ENCODE measurements around the gene CCDC13. TPM values are rescaled to one million over a fixed set of nuclear protein-coding genes. Genes with fewer than 3 reads are reported as not detected.
A peak's percentile ranks its signal among the peaks of the same experiment; 100 is the strongest.

Gene CCDC13
- total and polyA plus RNA-seq, 4 donors = 0.42 to 2.3 (median 1.0) TPM

GRCh38 chr3:42804106-42804830 is 31.2 kb upstream of the CCDC13 start, which contains the start of gene HIGD1A:
HIGD1A (minus strand) TSS chr3:42804490; CDS start chr3:42794253, 10,237 bp downstream.
- WGBS = under 1% methylated on average over 63 of the region's 63 CpGs
- peak within 1 kb of the TSS; percentile 93 to 95 for H3K27ac ChIP-seq (ENCODE audit: low read depth in 1 of 2, low read length in 2 of 2)
- TF ChIP-seq REST (IDR thresholded peaks at IDR 0.05) (peak; percentile 92), ZBTB33 (IDR thresholded peaks at IDR 0.05) (no peak), JUND (IDR thresholded peaks at IDR 0.05) (no peak), YY1 (IDR thresholded peaks at IDR 0.05) (peak; percentile 56), RXRA (IDR thresholded peaks at IDR 0.05) (peak in 1 of 2 donors; percentile 23), TAF1 (conservative IDR thresholded peaks at IDR 0.05) (peak; percentile 91), EGR1 (IDR thresholded peaks at IDR 0.05; ENCODE audit: low read depth in 2 of 2) (peak in 1 of 2 donors; percentile 51), RAD21 (IDR thresholded peaks at IDR 0.05) (peak; percentile 17 to 18), HNF4A (conservative IDR thresholded peaks at IDR 0.05) (peak; percentile 2 to 39), FOXA1 (IDR thresholded peaks at IDR 0.05) (peak; percentile 28), HNF4G (IDR thresholded peaks at IDR 0.05) (no peak), GABPA (IDR thresholded peaks at IDR 0.05 in 1 of 2, conservative IDR thresholded peaks at IDR 0.05 in 1 of 2) (peak in 1 of 2 donors; percentile 34), CTCF (IDR thresholded peaks at IDR 0.05; ENCODE audit: low read depth, low read length, missing input control) (no peak), FOXA2 (IDR thresholded peaks at IDR 0.05) (no peak), SP1 (IDR thresholded peaks at IDR 0.05) (peak; percentile 91), ATF3 (IDR thresholded peaks at IDR 0.05) (no peak), MAX (IDR thresholded peaks at IDR 0.05) (peak; percentile 67), NR2F2 (IDR thresholded peaks at IDR 0.05) (no peak)
- no peaks in the 10 kb centered on the region for H3K27me3 ChIP-seq (ENCODE audit: control insufficient read depth in 4 of 4, insufficient read depth in 4 of 4, low read length in 3 of 4)
- H3K9ac ChIP-seq (ENCODE audit: low read depth in 1 of 2, low read length in 2 of 2) = peak within 1 kb of the TSS; percentile 61 to 93
- H3K4me1 ChIP-seq (ENCODE audit: control insufficient read depth in 4 of 4, insufficient read depth in 4 of 4, low read length in 3 of 4) = peaks cover 2 to 44% (median 21%) of the 10 kb centered on the region in 4 donors
- no peaks in the 10 kb centered on the region for H3K9me3 ChIP-seq (ENCODE audit: control insufficient read depth in 4 of 4, low read length in 3 of 4)
- H3K4me3 ChIP-seq (ENCODE audit: low read depth in 1 of 3, low read length in 3 of 3) = peak within 1 kb of the TSS; percentile 77 to 88 (median 77)
- DNase-seq (ENCODE audit: low spot score) = peak; percentile 97
- H3K36me3 ChIP-seq (ENCODE audit: control insufficient read depth in 4 of 4, insufficient read depth in 3 of 4, low read depth in 1 of 4, low read length in 3 of 4) = no peaks in the 10 kb centered on the region

Data from liver (tissue), 9 donors.